Nucleus accumbens (tissue), 56 donors: ENCODE results near the gene ESRRB.
A peak's percentile ranks its signal among the peaks of the same experiment; 100 is the strongest.

Experiments
- DNase-seq, 56 donors: peaks; one replicate each; lab custom pipeline; 2025; lab: John Stamatoyannopoulos, UW

Gene ESRRB

DNA sequence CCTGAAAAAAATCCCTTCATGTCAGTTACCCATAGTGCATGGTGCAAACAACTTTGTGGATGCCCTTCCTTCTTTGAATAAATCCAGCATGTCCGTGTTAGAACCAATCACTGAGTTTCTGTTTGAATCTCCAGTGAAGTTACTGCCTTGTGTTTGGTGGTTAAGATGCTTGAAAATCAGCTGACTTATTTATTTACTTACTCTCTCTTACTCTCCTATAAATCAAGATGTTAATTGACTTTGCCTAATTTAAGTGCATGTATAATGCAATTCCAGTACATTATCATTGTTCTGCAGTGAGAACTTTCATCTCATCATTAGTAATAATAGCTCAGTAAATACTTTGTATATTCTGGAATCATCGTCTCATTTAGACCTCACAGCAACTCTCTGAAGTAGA, 114.2 kb downstream of the ESRRB start:
- DNase-seq, result no peak

DNA sequence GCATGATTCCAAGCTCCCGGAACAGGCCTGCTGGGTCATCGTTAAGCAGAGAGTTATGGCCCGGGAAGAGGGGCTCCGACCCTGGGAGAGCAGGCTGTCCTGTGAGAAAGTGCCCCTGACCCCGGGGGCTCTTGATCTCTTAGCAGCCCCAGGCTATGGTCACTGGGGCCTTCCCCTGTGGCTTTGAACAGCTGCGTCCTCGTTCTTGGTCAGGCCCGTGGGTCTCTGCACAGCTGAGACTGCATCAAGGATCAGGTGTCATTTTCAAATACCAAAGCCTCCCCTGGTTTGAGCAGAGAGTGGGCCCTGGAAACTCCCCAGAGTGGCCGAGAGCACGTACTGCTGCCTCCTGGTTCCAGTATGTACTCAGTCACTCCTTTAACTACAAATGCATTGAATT, 114.8 kb downstream of the ESRRB start:
- DNase-seq, result no peak

DNA sequence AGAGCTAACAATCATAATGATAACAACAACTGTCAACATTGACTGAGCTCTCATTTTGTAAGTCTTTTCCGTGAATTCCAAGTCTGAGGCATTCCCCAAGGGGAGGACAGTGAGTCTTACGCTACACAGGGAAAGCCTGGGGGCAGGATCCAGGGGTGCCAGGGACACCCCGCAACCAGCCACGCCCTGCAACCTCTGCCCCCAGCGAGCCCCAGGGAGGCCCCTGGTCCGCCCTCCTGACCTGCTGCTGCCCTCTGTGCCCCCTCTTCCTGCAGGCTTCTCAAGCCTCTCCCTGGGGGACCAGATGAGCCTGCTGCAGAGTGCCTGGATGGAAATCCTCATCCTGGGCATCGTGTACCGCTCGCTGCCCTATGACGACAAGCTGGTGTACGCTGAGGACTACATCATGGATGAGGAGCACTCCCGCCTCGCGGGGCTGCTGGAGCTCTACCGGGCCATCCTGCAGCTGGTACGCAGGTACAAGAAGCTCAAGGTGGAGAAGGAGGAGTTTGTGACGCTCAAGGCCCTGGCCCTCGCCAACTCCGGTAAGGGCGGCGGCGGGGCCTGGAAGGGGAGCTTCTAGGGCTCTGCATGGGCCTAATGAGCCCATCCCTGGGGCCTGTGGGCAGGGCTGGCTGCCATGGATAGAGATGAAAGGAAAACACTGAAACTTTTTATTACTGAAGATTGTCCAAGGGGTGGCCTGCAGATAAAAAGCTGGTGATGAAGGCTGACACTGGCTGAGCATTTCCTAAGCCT, 115.4 kb downstream of the ESRRB start:
- no peak for DNase-seq

DNA sequence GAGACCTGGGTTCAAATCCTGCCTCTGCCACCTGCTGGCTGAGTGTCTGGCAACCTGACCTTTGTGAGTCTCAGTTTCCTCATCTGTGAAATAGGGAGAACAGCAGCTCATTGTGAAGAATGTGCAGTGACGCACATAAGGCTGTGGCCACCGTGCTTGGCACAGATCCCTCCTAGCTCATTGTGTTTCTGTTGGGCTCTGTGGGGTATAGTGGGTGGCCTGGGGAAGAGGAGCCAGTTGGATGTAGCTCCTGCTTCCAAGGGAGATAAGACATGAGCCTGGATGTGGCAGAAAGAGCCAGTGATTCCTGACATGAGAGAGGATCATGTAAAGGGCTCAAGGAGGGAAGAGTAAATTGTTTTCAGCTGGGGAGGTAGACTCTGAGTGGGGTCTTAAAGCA, 120.0 kb downstream of the ESRRB start:
- no peak for DNase-seq

DNA sequence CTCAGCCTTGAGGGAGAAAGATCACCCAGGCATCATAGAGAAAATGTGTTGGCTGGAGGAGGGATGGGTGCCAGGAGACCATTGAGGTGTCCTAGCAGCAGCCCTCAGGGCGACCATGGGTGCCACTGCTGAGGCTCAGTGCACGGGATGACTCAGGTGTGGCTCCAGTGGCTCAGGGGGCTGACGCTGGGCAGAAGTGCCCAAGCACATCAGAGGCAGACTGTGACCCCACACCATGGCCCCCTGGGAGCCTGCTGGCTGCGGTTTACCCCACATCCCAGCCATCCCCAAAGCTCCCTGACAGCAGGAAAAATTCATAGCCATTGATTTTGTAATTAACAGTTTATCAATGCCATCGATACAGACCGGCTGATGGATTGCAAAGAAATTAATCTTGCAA, 120.7 kb downstream of the ESRRB start:
- DNase-seq, result no peak

DNA sequence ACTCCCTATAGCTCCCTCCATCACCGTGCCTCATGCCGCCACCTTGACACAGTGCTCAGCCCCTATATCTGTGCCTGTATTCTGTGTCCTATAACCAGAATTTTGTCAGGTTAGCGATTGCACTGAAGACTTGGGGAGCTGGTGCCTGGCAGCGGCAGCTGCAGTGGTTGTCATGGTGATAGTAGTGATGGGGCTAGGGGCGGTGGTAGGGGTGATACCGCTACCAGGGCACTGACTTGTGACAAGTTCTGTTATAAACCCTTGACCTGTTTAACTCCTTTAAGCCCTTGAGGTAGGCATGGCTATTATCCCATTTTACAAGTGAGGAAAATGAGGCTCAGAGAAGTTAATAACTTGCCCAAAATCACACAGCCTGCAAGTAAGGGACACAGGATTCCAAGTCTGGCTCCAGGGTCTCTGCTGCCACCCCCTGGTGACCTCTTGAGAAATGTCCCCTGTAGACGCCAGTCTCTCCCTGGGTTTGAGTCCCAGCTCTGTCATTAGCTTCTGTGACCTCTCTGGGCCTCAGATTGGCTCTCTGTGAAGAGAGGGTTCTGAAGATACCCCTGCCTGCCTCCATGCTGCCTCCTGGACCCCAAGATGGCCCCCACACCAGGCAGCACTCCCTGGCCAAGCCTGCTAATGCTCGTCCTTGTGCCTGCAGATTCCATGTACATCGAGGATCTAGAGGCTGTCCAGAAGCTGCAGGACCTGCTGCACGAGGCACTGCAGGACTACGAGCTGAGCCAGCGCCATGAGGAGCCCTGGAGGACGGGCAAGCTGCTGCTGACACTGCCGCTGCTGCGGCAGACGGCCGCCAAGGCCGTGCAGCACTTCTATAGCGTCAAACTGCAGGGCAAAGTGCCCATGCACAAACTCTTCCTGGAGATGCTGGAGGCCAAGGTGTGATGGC, 121.9 kb downstream of the ESRRB start:
- DNase-seq, result no peak

DNA sequence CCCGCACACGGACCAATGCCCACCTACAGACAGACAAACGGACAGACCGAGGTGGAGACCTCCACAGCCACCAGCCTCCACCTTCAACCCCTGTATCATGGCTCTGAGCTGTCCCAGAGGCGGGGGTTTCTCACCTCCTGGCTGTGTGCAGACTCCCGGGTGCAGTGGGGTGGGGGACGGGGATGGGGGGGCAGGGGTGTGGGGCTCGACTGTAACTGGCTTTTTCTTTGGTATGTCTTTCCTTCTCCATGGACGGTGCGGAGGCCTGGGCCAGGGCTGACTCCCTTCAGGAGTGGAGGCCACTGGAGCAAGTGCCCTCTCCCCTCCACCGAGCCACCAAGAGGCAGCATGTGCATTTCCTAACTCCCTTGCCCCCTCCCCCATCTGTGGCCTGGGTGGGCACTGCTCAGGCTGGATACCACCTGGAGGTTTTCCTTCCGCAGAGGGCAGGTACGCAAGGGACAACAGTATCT, 122.6 kb downstream of the ESRRB start:
- no peak for DNase-seq

DNA sequence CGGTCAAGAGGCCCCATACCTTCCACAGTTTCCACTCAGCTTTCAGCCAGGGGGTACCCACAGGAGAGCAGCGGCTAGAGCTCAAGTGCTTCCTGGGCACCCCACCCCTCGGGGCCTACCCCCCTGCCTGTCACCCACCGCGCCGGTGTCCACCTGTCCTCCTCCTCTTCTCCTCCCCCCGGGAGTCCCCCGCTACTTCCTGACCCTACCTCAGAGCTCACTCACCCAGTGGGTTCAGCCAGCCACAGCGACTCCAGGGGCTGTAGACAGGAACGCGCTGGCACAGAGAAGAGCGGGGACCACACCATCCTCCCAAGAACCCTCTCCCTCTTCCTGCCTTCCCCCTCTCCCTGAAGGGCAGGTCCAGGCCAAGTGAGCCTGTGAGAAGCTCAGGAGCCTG, 123.0 kb downstream of the ESRRB start:
- no peak for DNase-seq

DNA sequence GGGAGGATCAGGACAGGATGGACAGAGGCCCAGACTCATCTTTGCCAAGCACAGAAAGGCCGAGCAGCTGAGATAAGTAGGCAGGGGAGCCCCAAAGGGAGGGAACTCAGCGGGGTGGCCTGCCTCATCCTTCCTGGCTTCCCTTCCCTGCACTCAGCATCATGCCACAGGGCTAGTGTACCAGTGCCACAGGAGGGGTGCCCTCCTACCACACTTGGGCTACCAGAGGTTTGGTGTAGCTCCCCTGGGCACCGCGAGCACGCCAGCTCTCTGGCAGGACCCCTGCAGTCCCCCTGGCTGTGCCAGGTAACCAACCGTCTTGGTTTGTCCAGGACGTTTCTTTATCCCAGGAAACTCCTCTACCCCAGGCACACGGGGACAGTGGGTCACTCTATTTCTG, 123.5 kb downstream of the ESRRB start:
- no peak for DNase-seq

DNA sequence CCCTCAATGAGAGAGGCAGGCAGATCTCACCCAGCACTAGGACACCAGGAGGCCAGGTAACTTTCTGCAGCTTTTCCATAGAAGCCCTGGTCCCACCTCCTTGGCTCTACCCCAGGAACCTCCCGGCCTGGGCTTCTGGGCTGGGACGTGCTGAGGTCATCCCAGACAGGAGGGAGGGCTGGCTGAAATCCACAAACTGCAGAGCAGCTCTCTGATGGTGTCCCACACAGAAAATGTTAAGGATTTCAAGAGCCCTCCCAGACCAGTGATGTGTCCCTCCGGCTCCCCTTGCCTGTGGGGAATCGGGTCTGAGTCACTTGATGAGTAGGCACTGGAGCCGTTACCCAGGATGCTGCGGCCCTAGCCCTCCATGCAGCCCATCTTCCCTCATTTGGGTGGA, 124.1 kb downstream of the ESRRB start:
- DNase-seq, result no peak

DNA sequence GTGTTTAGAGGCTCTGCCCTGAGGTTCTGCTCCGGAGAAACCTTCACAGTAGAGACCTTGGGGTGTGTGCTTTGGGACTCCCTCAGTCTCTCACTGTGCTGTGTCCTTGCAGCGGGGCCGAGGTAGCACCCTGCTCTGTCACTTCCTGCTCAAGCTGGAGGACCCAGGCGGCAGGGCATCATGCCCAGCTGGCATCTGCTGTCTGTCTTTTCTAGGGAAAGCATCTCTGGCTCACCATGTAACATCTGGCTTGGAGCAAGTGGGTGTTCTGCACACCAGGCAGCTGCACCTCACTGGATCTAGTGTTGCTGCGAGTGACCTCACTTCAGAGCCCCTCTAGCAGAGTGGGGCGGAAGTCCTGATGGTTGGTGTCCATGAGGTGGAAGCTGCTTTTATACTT, 124.5 kb downstream of the ESRRB start:
- no peak for DNase-seq

DNA sequence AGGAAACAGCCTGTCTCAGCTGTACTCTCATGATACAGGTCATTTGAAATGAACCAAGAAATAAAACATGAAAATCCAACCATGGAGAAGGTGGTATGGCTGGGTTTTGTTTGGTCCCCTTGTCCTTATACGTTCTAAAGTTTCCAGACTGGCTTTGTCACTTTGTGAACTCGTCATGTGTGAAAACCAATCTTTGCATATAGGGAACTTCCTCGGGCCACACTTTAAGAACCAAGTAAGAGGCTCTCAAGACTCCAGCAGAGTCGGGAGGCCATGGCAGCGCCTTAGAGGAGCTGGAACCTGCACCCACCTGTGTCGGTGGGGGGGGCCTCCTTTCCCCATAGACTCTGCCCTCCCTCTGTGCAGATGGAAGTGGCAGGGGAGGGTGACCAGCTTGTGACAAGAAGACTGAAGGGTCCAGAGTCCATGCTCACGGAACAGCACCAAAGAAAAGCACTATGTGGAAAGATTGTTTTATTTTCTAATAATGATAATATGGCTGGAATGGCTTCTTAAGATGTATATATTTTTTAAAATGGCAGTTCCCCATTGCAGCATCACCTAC, 125.3 kb downstream of the ESRRB start:
- DNase-seq, result no peak

DNA sequence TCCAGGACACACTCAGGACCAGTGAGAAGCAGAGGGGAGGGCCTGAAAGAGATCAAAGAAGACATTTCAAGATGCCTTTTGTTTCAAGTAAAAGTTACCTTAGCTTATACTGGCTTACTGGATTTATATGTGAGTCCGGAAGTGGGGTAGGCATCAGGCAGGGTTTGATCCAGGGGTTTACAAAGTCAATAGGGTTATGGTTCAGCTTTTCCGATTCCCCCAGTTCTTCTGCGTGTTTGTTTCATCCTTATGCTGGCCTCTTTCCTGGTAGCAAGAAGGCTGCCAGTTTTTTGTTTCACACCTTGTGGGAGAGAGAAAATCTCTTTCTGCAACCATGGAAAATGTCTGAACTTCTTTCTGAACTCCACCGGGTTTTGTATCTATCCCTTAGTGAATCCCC, 126.3 kb downstream of the ESRRB start:
- no peak for DNase-seq

DNA sequence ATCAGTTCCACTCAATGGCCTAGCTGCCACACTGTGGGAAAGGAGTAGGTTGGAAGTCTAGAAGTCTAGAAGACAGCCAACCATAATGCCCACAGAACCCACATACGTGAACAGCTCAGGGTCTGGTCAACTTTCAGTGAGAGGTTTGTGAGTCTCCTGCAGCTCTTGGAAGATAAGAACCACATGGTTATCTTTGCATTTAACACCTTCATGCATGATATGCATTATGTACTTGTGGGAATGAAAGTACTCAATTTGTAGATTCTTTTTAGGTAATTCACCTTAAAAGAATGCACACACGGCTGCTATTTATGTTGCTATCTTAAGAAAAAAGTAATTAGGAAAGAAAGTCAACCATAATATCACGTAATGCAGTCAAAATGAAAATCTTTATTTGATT, 126.7 kb downstream of the ESRRB start:
- no peak for DNase-seq

DNA sequence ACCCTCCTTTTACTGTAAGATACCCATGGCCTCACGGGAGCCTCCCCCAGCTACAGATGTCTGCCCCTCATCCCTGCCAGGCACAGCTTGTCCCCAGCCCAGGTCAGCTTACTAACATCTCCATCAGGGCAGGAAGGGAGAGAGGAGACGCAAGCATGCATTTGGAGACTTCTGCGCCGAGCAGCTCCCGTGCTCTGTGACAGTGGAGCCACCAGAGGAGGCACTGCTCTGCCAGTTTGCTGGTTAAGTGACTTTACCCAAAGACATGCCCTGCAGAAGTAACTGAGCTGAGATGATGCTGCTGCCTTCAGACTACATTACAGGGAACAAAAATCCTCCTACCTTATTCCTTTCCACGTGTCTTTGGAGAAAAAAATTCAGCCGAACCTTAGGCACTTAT, 133.4 kb downstream of the ESRRB start:
- DNase-seq, result peak in 10 of 56 donors; percentile 2 to 32 (median 8)

DNA sequence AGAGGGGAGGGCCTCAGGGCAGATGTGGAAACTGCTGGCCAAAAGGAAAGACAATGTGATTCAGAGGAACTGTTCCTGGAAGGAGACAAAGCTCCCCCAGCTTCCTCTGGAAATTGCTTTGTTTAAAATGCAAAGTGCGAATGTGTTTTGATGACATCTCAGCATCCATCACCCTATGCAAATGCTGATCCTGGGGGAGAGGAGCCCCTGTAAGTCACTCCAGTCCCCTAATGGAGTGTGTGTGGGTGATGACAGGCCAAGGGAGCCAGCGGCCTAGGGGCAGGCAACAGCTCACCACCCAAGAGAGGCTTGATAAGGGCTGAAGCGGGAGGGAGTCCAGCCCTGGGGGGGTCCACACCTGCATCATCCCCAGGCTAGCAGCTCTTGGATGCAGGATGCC, 134.2 kb downstream of the ESRRB start:
- no peak for DNase-seq

DNA sequence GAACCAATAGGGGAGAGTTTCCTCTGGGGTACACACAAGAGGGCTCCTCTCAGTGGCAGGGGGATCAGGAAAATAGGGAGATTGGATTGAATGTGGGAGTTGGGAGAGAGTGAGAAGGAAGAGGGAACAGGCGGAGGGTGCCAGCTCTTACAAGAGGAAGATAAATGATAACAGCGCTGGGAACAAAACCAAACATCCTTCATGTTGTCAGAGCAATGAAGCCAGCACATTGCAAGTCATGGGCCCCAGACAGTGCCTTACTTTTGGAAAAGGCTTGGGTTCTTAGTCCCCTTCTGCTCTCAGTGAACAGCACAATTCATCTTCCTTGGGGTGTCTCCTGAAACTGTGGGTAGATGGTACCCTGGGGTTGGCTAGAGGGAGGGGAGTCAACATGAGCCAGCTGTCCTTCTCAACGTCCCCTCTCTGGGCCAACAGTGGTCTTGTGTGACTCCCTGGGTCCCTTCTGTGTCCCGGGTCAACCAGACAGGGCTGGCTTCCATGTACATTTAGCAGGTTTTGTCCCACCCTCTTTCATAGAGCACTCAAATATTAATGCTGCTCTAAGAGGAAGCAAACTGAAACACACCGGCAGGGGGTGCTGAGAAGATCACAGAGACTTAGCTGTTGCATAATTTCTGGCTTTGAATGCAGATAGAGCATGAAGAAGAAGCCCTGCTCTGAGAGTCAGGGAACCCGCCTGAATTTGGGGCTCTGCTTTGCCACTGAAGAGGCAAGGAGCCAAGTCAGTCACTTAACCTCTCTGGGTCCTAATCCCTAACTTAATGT, 138.5 kb downstream of the ESRRB start:
- DNase-seq, result peak in 2 of 56 donors; percentile 3 to 4

DNA sequence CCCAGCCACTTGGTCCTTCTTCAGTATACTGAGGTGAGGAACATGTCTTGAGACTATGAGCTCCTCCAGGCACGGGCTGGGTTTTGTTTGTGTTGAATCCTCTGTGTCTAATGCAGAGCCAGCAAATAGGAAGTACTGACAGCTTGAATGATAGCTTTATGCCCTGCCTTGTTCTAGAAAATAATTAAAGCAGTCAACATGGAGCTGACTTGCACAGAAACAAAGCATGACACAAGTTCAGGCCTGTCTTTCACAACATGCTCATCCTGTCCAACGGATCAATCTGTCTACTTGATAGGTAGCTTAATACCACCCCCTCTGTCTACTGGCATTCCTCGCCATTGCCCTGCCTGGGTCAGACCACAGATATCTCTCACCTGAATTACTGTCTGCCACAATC, 140.9 kb downstream of the ESRRB start:
- DNase-seq, result no peak

DNA sequence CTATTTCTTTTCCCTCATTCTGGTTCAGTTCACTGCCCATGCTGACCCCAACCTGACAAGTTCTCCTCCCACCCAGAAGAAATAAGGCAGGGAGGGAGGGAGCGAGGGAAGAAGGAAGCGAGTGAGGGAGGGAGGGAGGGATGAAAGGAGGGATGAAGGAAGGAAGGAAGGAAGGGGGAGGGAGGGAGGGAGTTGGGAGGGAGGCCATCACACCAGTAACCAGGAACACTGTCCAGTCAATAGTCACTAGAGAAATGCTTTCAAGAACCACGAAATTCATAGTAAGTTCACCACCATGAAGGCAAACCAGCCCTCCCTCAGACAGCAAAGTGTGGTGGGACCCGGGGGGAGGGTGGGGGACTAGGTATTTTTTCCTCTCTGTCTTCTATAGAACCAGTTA, 142.4 kb downstream of the ESRRB start:
- DNase-seq, result no peak

DNA sequence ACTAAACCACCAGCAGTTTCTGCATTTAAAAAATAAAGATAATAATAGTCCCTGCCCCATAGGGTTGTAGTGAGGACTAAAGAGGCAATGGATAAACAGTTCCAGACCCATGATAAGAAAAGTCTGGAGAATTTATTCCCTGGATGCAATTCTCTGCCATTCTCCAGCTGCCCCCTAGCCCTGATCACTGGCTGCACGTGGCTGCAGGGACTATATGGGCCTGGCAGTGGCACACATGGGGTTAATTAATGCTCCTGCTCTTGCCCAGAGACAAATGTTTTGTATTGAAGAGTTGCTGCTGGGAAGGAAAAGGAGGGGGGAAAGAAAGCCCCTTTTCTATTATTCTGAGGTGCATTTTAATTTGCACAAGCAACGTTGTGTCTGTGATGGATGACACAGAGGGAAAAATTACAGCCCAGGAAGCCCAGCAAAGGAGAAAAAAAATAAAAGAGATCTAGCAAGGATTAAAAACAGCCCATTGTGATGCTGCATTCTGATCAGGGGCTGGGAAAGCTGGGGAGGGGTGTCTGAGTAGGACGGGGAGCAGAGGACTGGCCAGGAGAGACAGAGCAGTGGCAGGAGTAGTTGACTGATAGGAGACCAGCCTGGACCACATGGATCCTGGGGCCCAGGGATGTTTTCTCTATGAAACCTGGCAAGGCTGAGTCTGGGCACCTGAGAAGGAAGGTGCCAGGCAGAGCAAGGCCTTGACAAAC, 149.3 kb downstream of the ESRRB start:
- DNase-seq, result no peak
